Measurements from ENCODE around the gene NLGN4Y.

DNA sequence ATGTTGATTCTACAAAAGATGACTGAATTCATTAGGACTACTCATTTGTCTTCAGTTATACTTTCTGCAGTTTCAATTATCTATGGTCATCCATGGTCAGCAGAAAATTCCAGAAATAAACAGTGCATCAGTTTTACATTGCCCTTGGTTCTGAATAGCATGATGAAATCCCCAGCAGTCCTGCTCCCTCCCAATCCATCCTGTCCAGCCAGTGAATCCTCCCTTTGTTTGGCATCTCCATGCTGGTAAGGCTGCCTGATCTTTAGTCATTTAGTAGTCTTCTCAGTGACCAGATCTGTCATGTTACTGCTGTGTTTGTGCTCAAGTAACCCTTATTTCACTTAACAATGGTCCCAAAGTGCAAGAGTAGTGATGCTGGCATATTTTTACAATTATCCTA, 239.3 kb downstream of the NLGN4Y start:
- TF ChIP-seq, protein P1, sequence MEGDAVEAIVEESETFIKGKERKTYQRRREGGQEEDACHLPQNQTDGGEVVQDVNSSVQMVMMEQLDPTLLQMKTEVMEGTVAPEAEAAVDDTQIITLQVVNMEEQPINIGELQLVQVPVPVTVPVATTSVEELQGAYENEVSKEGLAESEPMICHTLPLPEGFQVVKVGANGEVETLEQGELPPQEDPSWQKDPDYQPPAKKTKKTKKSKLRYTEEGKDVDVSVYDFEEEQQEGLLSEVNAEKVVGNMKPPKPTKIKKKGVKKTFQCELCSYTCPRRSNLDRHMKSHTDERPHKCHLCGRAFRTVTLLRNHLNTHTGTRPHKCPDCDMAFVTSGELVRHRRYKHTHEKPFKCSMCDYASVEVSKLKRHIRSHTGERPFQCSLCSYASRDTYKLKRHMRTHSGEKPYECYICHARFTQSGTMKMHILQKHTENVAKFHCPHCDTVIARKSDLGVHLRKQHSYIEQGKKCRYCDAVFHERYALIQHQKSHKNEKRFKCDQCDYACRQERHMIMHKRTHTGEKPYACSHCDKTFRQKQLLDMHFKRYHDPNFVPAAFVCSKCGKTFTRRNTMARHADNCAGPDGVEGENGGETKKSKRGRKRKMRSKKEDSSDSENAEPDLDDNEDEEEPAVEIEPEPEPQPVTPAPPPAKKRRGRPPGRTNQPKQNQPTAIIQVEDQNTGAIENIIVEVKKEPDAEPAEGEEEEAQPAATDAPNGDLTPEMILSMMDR (IDR thresholded peaks at IDR 0.05; ENCODE audit: insufficient read depth, low read length): no peak
- TF ChIP-seq, protein P2, sequence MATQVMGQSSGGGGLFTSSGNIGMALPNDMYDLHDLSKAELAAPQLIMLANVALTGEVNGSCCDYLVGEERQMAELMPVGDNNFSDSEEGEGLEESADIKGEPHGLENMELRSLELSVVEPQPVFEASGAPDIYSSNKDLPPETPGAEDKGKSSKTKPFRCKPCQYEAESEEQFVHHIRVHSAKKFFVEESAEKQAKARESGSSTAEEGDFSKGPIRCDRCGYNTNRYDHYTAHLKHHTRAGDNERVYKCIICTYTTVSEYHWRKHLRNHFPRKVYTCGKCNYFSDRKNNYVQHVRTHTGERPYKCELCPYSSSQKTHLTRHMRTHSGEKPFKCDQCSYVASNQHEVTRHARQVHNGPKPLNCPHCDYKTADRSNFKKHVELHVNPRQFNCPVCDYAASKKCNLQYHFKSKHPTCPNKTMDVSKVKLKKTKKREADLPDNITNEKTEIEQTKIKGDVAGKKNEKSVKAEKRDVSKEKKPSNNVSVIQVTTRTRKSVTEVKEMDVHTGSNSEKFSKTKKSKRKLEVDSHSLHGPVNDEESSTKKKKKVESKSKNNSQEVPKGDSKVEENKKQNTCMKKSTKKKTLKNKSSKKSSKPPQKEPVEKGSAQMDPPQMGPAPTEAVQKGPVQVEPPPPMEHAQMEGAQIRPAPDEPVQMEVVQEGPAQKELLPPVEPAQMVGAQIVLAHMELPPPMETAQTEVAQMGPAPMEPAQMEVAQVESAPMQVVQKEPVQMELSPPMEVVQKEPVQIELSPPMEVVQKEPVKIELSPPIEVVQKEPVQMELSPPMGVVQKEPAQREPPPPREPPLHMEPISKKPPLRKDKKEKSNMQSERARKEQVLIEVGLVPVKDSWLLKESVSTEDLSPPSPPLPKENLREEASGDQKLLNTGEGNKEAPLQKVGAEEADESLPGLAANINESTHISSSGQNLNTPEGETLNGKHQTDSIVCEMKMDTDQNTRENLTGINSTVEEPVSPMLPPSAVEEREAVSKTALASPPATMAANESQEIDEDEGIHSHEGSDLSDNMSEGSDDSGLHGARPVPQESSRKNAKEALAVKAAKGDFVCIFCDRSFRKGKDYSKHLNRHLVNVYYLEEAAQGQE (IDR thresholded peaks at IDR 0.05; ENCODE audit: insufficient replicate concordance, low read depth): no peak
- TF ChIP-seq POLR2AphosphoS5 (IDR thresholded peaks at IDR 0.05; ENCODE audit: low read depth): no peak
- no peak for TF ChIP-seq GABPA (IDR thresholded peaks at IDR 0.05; ENCODE audit: low read depth)
- no peak for TF ChIP-seq SPI1 (IDR thresholded peaks at IDR 0.05; ENCODE audit: borderline replicate concordance, low read depth)

All from HL-60 (cell line).